ENCODE measurements around the gene CAPN14. TPM values are rescaled to one million over a fixed set of nuclear protein-coding genes. Genes with fewer than 3 reads are reported as not detected.

The CAPN14 gene
- total RNA-seq, 1 experiment from 2014 or later = not detected

DNA sequence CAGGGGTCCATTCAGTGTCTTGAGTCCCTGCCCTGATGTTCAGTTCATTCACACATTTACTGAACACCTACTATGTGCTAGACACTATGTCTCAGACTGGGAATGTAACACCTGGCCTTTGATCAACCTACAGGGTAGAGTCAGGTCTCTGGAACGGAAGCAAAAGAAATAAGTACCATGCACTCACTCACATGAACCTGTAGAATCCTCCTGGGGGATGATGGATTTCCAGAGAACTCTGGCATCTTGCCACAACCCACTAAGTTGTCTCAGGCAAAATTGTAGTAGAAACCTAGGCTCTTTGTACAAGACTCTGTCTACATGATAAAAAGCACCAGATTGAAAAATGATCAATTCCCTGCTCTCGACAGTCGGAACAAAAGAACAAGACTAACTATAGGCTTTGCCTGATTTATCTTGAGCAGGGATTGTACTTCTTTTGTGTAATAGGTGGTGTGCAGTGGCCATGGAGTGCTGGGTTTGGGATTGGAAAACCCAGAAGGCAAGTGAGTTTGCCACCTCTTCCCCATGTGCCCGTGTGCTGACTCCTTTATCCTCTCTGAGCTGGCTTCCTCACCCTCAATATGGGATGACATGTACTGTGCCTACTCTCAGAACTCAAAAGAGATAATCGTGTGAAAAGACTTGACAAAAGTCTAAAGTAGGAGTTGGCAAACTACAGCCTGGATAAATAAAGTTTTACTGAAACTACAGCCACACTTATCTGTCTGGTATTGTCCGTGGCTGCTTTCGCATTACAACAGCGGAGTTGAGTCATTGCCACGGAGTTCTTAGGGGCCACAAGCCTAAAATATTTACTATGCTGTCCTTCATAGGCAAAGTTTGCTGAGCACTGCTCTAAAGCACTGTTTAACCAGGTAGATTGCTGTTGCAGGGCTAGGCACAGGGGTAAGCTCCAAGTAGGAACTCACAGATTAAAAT, 4.4 kb downstream of the CAPN14 start:
- ATAC-seq = no peak

DNA sequence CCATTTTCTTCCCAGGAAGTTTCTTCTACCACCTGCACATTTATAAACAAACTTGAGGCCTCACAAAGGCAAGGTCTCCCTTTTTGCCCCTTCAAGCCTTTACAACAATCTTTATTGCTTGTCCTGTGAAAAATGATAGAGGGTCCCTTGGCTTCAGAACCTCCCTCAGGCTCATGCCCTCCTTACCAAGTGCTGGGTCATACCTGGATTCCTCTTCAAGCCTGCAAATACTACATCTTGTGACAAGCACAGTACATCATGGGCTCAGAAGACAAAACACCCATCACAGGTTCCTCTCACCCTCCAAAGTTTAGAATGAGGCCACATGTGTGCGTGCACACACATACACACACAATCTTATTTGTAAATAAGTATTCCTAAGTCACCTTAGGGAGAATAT, 9.1 kb downstream of the CAPN14 start:
- Histone ChIP-seq H3K36me3 (ENCODE audit: low read depth, low read length) (no peaks in the 10 kb centered on the region), H3F3A (ENCODE audit: low read length, unreplicated experiment) (no peaks in the 10 kb centered on the region), H3K79me2 (ENCODE audit: low read length) (no peaks in the 10 kb centered on the region), H3K4me2 (ENCODE audit: low read length) (no peak overlapping the region), H3K27me3 (ENCODE audit: low read length) (no peaks in the 10 kb centered on the region), H4K20me1 (ENCODE audit: low read length) (no peaks in the 10 kb centered on the region), H3K9me2 (replicated peaks; ENCODE audit: low read length) (no peaks in the 10 kb centered on the region), H2AFZ (ENCODE audit: low read length) (no peak overlapping the region), H3K27ac (ENCODE audit: low read length) (no peak overlapping the region), H3K4me3 (ENCODE audit: low read length) (no peak overlapping the region), H3K9ac (ENCODE audit: low read length) (no peak overlapping the region), H3K4me1 (ENCODE audit: insufficient read depth, low read length) (peaks cover 5% of the 10 kb centered on the region; the same call in 1 of the 2 replicates), H3K9me3 (ENCODE audit: low read length) (no peaks in the 10 kb centered on the region)
- ChIA-PET CTCF (no interaction called here), POLR2A (ENCODE audit: unreplicated experiment) (no interaction called here)
- no TSS peak for BruUV-seq (replicated peaks)
- no peak for TF ChIP-seq EZH2 (IDR thresholded peaks at IDR 0.05; ENCODE audit: low read length, unreplicated experiment)
- TF ChIP-seq EZH2phosphoT487 (IDR thresholded peaks at IDR 0.05; ENCODE audit: borderline replicate concordance, low read length) = no peak
- TF ChIP-seq, protein P1, sequence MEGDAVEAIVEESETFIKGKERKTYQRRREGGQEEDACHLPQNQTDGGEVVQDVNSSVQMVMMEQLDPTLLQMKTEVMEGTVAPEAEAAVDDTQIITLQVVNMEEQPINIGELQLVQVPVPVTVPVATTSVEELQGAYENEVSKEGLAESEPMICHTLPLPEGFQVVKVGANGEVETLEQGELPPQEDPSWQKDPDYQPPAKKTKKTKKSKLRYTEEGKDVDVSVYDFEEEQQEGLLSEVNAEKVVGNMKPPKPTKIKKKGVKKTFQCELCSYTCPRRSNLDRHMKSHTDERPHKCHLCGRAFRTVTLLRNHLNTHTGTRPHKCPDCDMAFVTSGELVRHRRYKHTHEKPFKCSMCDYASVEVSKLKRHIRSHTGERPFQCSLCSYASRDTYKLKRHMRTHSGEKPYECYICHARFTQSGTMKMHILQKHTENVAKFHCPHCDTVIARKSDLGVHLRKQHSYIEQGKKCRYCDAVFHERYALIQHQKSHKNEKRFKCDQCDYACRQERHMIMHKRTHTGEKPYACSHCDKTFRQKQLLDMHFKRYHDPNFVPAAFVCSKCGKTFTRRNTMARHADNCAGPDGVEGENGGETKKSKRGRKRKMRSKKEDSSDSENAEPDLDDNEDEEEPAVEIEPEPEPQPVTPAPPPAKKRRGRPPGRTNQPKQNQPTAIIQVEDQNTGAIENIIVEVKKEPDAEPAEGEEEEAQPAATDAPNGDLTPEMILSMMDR (conservative IDR thresholded peaks at IDR 0.05; ENCODE audit: low read depth, low read length) = no peak
- DNase-seq (no peak), ATAC-seq (no peak)
- intact Hi-C loops (cut with micrococcal nuclease) = no loop called here

More for the DNA sequence above, 4.4 kb downstream of the CAPN14 start:
- Histone ChIP-seq H3K27me3 (ENCODE audit: low read length) (0 out of 2 replicates have a peak, but pooled peaks cover 4% of the 10 kb centered on the region), H3K79me2 (ENCODE audit: low read length) (no peaks in the 10 kb centered on the region), H3K36me3 (ENCODE audit: low read depth, low read length) (no peaks in the 10 kb centered on the region), H4K20me1 (ENCODE audit: low read length) (no peaks in the 10 kb centered on the region), H2AFZ (ENCODE audit: low read length) (no peak overlapping the region), H3K4me1 (ENCODE audit: insufficient read depth, low read length) (peaks cover 20% of the 10 kb centered on the region), H3K9me3 (ENCODE audit: low read length) (no peaks in the 10 kb centered on the region), H3K4me2 (ENCODE audit: low read length) (no peak overlapping the region), H3F3A (ENCODE audit: low read length, unreplicated experiment) (no peaks in the 10 kb centered on the region), H3K27ac (ENCODE audit: low read length) (peak overlapping the region; percentile 54), H3K9ac (ENCODE audit: low read length) (no peak overlapping the region), H3K9me2 (replicated peaks; ENCODE audit: low read length) (no peaks in the 10 kb centered on the region), H3K4me3 (ENCODE audit: low read length) (no peak overlapping the region)
- TF ChIP-seq, protein P1 (conservative IDR thresholded peaks at IDR 0.05; ENCODE audit: low read depth, low read length) = no peak
- TF ChIP-seq EZH2 (IDR thresholded peaks at IDR 0.05; ENCODE audit: low read length, unreplicated experiment) (no peak), EZH2phosphoT487 (IDR thresholded peaks at IDR 0.05; ENCODE audit: borderline replicate concordance, low read length) (no peak)
- intact Hi-C loops (cut with micrococcal nuclease) = no loop called here
- no TSS peak for BruUV-seq (replicated peaks)
- CTCF ChIA-PET = no interaction called here
- POLR2A ChIA-PET (ENCODE audit: unreplicated experiment) = no interaction called here
- DNase-seq = peak; percentile 37

DNA sequence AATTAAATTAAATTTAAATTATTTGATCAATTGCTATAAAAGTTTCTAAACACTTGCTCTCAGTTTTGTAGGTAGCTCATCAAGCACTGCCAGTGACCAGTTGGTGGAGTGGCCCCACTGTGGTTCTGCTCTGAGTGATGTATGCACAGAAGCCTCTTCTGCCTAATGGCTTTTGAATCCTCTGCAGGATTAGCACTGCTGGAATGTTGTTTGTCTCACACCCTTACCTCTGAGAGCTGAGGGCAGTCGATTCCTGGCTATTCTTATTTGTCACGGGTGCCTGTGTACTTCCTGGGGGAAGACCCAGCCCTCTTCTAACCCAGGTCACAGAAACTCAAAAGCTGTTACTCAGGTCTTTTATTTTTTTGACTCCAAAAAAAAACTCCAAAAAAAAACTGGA, 9.5 kb downstream of the CAPN14 start:
- ATAC-seq = no peak
- CTCF ChIA-PET = no interaction called here
- Histone ChIP-seq H3F3A (ENCODE audit: low read length, unreplicated experiment) (no peaks in the 10 kb centered on the region), H3K79me2 (ENCODE audit: low read length) (no peaks in the 10 kb centered on the region), H3K27ac (ENCODE audit: low read length) (no peak overlapping the region), H3K27me3 (ENCODE audit: low read length) (no peaks in the 10 kb centered on the region), H3K4me3 (ENCODE audit: low read length) (no peak overlapping the region), H3K4me2 (ENCODE audit: low read length) (no peak overlapping the region), H2AFZ (ENCODE audit: low read length) (no peak overlapping the region), H3K4me1 (ENCODE audit: insufficient read depth, low read length) (0 out of 2 replicates have a peak, but pooled peaks cover under 1% of the 10 kb centered on the region), H3K9me2 (replicated peaks; ENCODE audit: low read length) (no peaks in the 10 kb centered on the region), H3K9me3 (ENCODE audit: low read length) (no peaks in the 10 kb centered on the region), H3K9ac (ENCODE audit: low read length) (no peak overlapping the region), H3K36me3 (ENCODE audit: low read depth, low read length) (no peaks in the 10 kb centered on the region), H4K20me1 (ENCODE audit: low read length) (no peaks in the 10 kb centered on the region)
- POLR2A ChIA-PET (ENCODE audit: unreplicated experiment) = no interaction called here
- BruUV-seq (replicated peaks) = no TSS peak
- DNase-seq = no peak
- TF ChIP-seq EZH2phosphoT487 (IDR thresholded peaks at IDR 0.05; ENCODE audit: borderline replicate concordance, low read length) (no peak), EZH2 (IDR thresholded peaks at IDR 0.05; ENCODE audit: low read length, unreplicated experiment) (no peak)
- TF ChIP-seq, protein P1 (conservative IDR thresholded peaks at IDR 0.05; ENCODE audit: low read depth, low read length) = no peak
- intact Hi-C loops (cut with micrococcal nuclease) = no loop called here

Data from PC-3 (cell line).